Loucy (cell line): ENCODE results near the gene RNASE12.

ENCODE experiments used
- EZH2phosphoT487 ChIP-seq: fragments of 200-600 bp; IDR thresholded peaks from 2 replicates; pipeline ENCODE4 v1.6.1; 2018; ENCODE audit warnings: antibody characterized with exemption, mild to moderate bottlenecking, moderate library complexity, borderline replicate concordance
- TF ChIP-seq, protein P1 (sequence below): fragments of 200-600 bp; sonication (generic); conservative IDR thresholded peaks from 2 replicates; pipeline ENCODE4 v1.5.1; 2014; ENCODE audit warnings: mild to moderate bottlenecking, antibody characterized with exemption, low read length

DNA sequence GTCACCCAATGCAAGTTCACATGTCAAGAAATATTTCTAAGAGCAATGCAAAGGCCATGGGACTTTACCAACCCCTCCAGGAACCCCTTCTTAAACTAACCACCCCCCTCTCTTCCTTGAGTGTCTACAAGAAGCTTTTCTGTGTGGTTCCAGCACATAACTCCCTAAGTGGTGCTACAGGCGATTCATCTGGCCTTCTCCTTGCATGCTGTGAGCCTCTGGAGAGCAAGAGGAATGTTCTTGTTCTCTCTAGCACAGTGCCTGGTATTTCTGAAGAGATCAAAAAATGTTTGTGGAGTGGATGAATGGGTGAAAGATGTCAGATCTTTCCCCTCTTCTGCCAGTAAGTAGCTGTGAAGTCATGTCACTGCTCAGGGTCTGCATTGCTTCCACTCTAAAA, 5.9 kb upstream of the RNASE12 start:
- TF ChIP-seq, protein P1, sequence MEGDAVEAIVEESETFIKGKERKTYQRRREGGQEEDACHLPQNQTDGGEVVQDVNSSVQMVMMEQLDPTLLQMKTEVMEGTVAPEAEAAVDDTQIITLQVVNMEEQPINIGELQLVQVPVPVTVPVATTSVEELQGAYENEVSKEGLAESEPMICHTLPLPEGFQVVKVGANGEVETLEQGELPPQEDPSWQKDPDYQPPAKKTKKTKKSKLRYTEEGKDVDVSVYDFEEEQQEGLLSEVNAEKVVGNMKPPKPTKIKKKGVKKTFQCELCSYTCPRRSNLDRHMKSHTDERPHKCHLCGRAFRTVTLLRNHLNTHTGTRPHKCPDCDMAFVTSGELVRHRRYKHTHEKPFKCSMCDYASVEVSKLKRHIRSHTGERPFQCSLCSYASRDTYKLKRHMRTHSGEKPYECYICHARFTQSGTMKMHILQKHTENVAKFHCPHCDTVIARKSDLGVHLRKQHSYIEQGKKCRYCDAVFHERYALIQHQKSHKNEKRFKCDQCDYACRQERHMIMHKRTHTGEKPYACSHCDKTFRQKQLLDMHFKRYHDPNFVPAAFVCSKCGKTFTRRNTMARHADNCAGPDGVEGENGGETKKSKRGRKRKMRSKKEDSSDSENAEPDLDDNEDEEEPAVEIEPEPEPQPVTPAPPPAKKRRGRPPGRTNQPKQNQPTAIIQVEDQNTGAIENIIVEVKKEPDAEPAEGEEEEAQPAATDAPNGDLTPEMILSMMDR, result no peak
- no peak for TF ChIP-seq EZH2phosphoT487
